HG03039 (cell line): ENCODE results near the gene NUP98.
"Not testable (repeated sequence)": the region's sequence is repeated elsewhere in the genome, so short reads cannot be mapped to it uniquely, and the experiment has no call there.

Experiments used
- ATAC-seq: cut with Tn5 transposase; IDR thresholded peaks from one replicate; pipeline ENCODE4 v1.9.1; 2021; ENCODE audit warnings: mild to moderate bottlenecking, moderate library complexity; ENCODE audit not compliant: unreplicated experiment

NUP98 gene

GRCh38 chr11:3679077-3679476 is 118.3 kb downstream of the NUP98 start:
- no peak for ATAC-seq

GRCh38 chr11:3675971-3676370 is 121.4 kb downstream of the NUP98 start:
- ATAC-seq, result no peak

GRCh38 chr11:3674189-3674588 is 123.2 kb downstream of the NUP98 start:
- ATAC-seq, result no peak

DNA sequence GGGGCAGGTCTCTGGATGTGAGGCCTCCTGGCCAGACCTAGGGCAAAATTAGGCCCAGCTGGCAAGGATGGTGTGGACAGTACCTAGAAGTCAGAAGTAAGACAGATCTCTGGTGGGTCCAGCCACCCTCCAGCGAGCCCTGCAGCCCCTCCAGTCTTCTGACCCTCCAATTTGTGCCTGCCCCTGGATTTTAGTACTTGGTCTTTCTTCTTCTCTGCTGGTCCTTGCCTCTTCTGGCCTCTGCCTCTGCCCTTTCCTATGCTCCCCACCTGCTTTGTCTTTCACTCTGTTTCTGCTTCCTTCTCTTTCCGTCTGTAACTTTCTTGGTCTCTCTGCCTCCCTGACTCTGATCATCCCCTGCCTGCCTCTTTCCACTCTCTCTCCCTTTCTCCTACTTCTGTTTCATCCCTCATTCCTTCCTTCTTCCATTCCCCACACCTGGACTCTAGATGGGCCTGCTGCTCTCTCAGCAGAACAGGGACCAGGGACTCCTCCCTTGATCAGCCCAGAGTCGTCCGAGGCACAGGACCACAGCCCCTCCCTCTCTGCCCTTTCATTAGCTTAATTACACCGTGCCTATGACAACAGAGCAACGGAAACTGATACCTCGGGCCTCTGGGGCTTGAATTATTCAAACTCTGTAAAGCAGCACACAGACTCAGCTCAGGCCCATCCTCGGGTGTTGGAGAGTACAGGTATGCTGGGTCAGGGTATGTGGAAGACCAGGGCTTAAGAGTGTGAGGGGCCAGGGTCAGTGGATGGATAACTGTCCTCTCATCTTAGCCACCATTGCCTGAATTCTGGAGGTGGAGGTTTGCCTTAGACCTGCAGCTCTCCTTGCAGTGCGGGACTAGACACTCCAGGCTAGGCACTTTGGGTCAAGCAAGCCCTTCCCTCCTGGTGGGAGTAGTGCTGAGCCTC is 125.8 kb downstream of the NUP98 start, which contains the start of gene CHRNA10:
CHRNA10 (minus strand) TSS at position 51 of the 921 bp plus-strand sequence. CDS start 72 bp downstream, outside the sequence.
- ATAC-seq, result no peak

DNA sequence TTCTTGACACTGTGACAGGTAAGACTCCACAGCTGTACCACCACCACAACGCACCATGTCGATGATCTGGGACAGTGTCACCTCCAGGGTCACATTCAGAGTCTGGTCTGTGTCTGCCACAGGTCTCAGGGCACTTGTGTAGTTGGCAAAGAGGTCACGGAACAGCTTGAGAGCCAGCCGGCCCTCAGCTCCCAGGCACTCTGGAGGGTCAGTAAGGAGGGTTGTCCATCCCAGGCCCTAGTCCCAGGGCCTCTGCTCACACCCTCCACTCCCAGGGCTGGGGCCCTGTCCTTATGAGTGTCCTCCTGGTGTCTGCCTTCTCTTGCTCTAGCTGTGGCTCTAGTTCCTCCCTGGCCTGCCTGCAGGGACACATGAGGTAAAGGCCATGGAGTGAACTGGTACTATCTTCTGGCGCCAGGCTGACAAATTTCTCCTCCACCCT is 127.6 kb downstream of the NUP98 start:
- no peak for ATAC-seq

- ATAC-seq, result no peak
Measured at GRCh38 chr11:3669128-3669527, 128.2 kb downstream of the NUP98 start.

- no peak for ATAC-seq
Measured at GRCh38 chr11:3667149-3668035, 130.0 kb downstream of the NUP98 start.

DNA sequence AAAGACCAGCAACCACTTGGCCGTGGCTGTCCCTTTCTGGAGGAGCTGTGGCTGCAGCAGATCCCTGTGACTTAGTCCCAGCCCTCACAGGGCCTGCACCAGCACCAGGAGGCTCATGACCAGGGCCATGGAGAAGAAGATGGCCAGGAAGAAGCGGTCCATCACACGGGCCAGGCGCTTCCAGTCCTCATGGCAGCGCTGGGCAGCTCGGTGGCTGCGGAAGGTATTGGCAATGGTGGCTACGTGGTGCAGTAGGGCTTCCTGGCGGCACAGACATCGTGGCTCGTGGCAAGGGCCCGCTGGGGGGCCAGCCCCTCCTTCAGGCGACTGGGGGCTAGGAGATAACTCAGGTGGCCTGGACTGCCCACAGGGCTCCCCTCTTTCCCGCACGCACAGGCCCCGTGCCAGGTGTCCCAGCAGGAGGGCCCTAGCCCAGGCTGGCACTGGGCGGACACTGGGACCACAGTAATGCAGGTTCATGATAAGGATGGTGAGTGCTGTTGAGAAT is 131.3 kb downstream of the NUP98 start:
- ATAC-seq, result no peak

DNA sequence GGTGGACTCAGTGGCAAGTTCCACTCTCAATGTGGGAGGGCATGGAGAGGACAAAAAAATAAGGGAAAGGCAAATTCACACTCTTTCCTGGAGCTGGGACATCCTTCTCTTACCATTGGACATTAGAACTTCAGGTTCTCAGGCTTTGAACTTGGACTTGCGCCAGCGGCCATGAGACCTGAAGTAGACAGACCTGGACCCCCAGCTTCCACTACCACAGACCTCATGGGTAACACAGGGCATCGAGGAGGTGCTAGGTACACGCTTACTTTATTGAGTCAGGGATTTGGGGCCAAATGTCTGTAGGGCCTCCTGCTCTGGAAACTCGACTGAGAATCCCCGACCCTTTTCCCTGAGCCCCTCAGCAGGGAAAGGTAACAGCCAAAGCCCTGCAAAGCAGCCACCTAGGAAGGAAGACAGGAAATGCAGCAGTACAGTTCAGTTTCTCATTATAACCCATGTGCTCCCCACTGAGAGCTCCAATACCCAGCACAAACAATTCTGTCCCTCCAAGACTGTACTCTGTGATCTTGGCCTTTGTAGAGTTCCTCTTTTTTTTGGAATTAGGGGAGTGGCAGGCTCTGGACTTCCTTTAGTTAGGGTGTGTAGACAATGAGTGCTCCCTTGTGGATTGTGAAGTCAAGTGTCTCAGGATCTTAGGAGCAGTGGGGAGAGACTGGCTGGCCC is 131.9 kb downstream of the NUP98 start:
- ATAC-seq, result no peak

- ATAC-seq, result no peak
Measured at GRCh38 chr11:3664032-3664630, 133.2 kb downstream of the NUP98 start.

GRCh38 chr11:3662856-3663255 is 134.5 kb downstream of the NUP98 start:
- ATAC-seq, result no peak

DNA sequence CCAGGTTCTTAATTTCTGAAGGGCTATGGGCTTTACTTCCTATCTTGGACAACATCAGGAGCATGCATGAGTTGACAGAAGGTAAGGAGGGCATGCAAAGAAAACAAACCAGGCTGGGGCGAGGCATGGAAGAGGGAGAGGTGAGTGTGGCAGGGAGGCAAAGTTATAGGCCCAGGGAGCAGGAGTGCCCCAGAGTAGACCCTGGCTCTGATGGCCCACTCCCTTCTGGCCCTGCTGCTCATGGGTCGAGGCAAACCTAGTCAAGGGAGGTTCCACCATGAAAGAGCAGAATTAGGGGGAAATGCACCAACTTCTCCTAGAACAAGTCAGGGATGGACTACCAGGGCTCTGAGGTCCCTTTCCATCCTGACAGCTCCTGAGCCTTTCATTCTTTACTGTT is 136.4 kb downstream of the NUP98 start:
- ATAC-seq, result no peak

GRCh38 chr11:3659595-3660515 is 137.5 kb downstream of the NUP98 start:
- no peak for ATAC-seq

DNA sequence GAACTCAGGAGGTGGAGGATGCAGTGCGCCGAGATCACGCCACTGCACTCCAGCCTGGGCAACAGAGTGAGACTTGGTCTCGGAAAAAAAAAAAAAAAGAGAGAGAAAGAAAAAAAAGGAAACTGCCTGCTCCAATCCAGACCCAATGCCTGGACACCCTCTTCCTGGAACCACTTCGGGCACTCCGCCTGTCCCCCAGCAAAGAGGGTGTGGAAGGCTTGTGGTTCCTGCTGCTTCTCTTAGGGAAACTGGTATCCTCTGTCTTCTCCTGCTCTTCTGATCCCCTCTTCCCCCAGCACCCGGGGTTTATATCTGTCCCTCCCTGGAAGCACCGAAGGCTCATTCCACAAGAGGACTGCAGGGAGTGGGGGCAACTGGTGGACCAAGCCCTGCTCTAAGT is 139.1 kb downstream of the NUP98 start:
- no peak for ATAC-seq

DNA sequence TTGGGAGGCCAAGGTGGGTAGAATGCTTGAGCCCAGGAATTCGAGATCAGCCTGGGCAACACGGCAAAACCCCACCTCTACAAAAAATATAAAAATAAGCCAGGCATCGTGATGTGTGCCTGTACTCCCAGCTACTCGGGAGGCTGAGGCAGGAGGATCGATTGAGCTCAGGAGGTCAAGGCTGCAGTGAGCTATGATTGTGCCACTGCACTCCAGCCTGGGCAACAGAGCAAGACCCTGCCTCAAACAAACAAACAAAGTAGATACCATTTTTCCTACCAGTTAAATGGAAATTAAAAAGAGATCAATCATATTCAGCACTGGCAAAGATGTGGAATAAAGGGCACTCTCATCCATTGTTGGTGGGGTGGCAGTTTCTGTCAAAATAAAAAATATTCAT is 140.0 kb downstream of the NUP98 start:
- ATAC-seq, result not testable (repeated sequence)

DNA sequence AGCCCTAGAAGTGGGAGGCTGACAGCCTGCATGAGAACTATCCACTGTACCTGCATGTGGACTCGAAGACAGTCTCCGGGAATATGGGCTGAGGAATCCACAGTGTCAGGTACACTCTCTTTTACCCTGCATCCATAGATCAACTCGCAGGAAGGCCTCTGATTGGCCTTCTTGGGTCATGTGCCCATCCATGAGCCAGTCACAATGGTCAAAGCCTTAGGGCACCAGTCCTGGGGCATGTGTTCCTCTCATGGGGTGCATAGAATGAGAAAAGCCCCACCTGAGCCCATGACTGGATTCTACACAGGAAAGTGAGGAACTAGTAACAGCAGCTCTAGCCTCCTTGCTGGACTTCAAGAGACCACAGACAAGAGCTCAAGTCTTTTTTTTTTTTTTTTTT is 141.8 kb downstream of the NUP98 start:
- ATAC-seq, result no peak

DNA sequence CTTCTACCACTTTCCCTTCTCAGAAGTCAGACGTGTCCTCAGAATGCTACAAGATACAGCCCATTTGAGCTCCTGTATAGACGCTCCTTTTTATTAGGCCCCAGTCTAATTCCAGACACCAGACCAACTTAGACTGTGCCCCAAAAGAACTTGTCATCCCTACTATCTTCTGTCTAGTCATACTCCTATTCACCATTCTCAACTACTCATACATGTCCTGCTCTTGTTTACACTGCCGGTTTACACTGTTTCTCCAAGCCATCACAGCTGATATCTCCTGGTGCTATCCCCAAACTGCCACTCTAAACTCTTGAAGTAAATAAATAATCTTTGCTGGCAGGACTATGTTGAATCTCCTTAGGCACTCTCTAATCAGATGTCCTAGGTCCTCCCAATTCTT is 144.8 kb downstream of the NUP98 start:
- ATAC-seq, result not testable (repeated sequence)

- ATAC-seq, result not testable (repeated sequence)
Measured at GRCh38 chr11:3649374-3649773, 148.0 kb downstream of the NUP98 start.

DNA sequence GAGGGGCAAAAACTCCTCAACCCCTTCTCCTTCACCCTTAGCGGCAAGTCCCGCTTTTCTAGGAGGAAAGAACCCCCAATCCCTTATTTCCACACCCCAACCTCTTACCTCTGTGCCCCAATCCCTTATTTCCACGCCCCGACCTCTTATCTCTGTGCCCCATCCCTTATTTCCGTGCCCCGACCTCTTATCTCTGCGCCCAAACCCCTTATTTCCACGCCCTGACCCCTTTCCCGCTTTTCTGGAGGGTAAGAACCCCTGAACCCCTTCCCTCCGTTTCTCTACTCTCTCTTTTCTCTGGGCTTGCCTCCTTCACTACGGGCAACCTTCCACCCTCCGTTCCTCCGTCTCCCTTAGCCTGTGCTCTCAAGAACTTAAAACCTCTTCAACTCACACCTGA is 148.5 kb downstream of the NUP98 start:
- not testable (repeated sequence) for ATAC-seq
